ENCODE data around the gene ASIC4.

The ASIC4 gene

DNA sequence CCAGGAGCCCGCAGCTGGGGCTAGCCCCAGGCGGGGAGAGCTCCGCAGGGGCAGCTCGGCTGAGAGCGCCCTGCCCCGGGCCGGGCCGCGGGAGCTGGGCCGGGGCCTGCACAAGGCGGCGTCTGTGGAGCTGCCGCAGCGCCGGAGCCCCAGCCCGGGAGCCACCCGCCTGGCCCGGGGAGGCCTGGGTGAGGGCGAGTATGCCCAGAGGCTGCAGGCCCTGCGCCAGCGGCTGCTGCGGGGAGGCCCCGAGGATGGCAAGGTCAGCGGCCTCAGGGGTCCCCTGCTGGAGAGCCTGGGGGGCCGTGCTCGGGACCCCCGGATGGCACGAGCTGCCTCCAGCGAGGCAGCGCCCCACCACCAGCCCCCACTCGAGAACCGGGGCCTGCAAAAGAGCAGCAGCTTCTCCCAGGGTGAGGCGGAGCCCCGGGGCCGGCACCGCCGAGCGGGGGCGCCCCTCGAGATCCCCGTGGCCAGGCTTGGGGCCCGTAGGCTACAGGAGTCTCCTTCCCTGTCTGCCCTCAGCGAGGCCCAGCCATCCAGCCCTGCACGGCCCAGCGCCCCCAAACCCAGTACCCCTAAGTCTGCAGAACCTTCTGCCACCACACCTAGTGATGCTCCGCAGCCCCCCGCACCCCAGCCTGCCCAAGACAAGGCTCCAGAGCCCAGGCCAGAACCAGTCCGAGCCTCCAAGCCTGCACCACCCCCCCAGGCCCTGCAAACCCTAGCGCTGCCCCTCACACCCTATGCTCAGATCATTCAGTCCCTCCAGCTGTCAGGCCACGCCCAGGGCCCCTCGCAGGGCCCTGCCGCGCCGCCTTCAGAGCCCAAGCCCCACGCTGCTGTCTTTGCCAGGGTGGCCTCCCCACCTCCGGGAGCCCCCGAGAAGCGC lies 30.6 kb upstream of the ASIC4 start:
- H3K9ac ChIP-seq (ENCODE audit: low read length): no peak overlapping the region
- H3K4me3 ChIP-seq (ENCODE audit: low read length): peak overlapping the region; percentile 44
- peaks cover 52% of the 10 kb centered on the region for H3K27me3 ChIP-seq (ENCODE audit: control insufficient read depth, insufficient read depth, low read length)
- H3K4me1 ChIP-seq (ENCODE audit: control insufficient read depth, low read depth, low read length): peaks cover 23% of the 10 kb centered on the region
- H3K36me3 ChIP-seq (ENCODE audit: control insufficient read depth, low read depth, low read length): no peaks in the 10 kb centered on the region
- H3K27ac ChIP-seq (ENCODE audit: low read length): no peak overlapping the region
- no peaks in the 10 kb centered on the region for H3K9me3 ChIP-seq (ENCODE audit: control insufficient read depth, low read depth, low read length)

- Histone ChIP-seq H3K36me3 (ENCODE audit: control insufficient read depth, low read depth, low read length) (no peaks in the 10 kb centered on the region), H3K27me3 (ENCODE audit: control insufficient read depth, insufficient read depth, low read length) (peaks cover 52% of the 10 kb centered on the region), H3K27ac (ENCODE audit: low read length) (no peak overlapping the region), H3K9me3 (ENCODE audit: control insufficient read depth, low read depth, low read length) (no peaks in the 10 kb centered on the region), H3K4me3 (ENCODE audit: low read length) (peak overlapping the region; percentile 44), H3K4me1 (ENCODE audit: control insufficient read depth, low read depth, low read length) (peaks cover 23% of the 10 kb centered on the region), H3K9ac (ENCODE audit: low read length) (no peak overlapping the region)
Observed at GRCh38 chr2:219484343-219485200, 29.7 kb upstream of the ASIC4 start.

DNA sequence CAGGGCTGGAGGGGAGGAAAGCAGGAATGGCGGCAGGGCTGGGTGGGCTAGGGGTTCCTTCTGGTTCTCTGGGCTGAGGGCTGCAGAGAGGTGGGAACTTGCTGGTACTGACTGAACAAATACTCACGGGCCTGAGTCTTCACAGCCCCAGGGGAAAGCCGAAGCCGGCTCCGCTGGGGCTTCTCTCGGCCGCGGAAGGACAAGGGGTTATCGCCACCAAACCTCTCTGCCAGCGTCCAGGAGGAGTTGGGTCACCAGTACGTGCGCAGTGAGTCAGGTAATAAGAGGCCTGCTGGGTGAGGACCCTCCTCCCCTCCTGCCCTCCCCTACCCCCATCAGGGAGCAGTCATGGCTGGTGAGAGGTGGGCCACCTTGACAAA lies 29.1 kb upstream of the ASIC4 start:
- peaks cover 52% of the 10 kb centered on the region for H3K27me3 ChIP-seq (ENCODE audit: control insufficient read depth, insufficient read depth, low read length)
- no peaks in the 10 kb centered on the region for H3K36me3 ChIP-seq (ENCODE audit: control insufficient read depth, low read depth, low read length)
- peak overlapping the region; percentile 44 for H3K4me3 ChIP-seq (ENCODE audit: low read length)
- H3K27ac ChIP-seq (ENCODE audit: low read length): no peak overlapping the region
- H3K9ac ChIP-seq (ENCODE audit: low read length): no peak overlapping the region
- H3K4me1 ChIP-seq (ENCODE audit: control insufficient read depth, low read depth, low read length): peaks cover 23% of the 10 kb centered on the region
- no peaks in the 10 kb centered on the region for H3K9me3 ChIP-seq (ENCODE audit: control insufficient read depth, low read depth, low read length)

- H3K4me3 ChIP-seq (ENCODE audit: low read length): peak overlapping the region; percentile 18
- H3K9me3 ChIP-seq (ENCODE audit: control insufficient read depth, low read depth, low read length): no peaks in the 10 kb centered on the region
- no peak overlapping the region for H3K27ac ChIP-seq (ENCODE audit: low read length)
- peaks cover 52% of the 10 kb centered on the region for H3K27me3 ChIP-seq (ENCODE audit: control insufficient read depth, insufficient read depth, low read length)
- H3K4me1 ChIP-seq (ENCODE audit: control insufficient read depth, low read depth, low read length): peaks cover 23% of the 10 kb centered on the region
- no peaks in the 10 kb centered on the region for H3K36me3 ChIP-seq (ENCODE audit: control insufficient read depth, low read depth, low read length)
- H3K9ac ChIP-seq (ENCODE audit: low read length): peak overlapping the region; percentile 9
Observed at GRCh38 chr2:219486380-219486959, 27.8 kb upstream of the ASIC4 start.

DNA sequence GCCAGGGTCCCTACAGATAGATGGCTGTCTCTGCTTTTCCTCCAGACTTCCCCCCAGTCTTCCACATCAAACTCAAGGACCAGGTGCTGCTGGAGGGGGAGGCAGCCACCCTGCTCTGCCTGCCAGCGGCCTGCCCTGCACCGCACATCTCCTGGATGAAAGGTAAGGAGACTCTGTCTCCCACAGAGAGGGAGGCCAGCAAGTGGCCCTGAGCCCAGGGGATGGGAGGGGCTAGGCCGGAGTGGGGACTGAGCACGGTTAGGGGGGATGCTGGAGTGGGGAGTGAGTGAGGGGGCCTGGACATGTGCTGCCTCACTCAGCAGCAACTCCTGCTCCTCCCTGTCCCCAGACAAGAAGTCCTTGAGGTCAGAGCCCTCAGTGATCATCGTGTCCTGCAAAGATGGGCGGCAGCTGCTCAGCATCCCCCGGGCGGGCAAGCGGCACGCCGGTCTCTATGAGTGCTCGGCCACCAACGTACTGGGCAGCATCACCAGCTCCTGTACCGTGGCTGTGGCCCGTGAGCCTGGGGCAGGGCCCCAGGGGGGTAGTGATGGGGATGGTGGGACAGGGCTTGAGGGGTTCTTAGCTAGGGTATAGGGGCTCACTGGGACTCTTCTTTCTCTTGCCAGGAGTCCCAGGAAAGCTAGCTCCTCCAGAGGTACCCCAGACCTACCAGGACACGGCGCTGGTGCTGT lies 26.0 kb upstream of the ASIC4 start:
- Histone ChIP-seq H3K4me3 (ENCODE audit: low read length) (no peak overlapping the region), H3K27ac (ENCODE audit: low read length) (no peak overlapping the region), H3K9me3 (ENCODE audit: control insufficient read depth, low read depth, low read length) (no peaks in the 10 kb centered on the region), H3K9ac (ENCODE audit: low read length) (no peak overlapping the region), H3K36me3 (ENCODE audit: control insufficient read depth, low read depth, low read length) (no peaks in the 10 kb centered on the region), H3K27me3 (ENCODE audit: control insufficient read depth, insufficient read depth, low read length) (peaks cover 46% of the 10 kb centered on the region), H3K4me1 (ENCODE audit: control insufficient read depth, low read depth, low read length) (peaks cover 23% of the 10 kb centered on the region)

- Histone ChIP-seq H3K9me3 (ENCODE audit: control insufficient read depth, low read depth, low read length) (no peaks in the 10 kb centered on the region), H3K9ac (ENCODE audit: low read length) (no peak overlapping the region), H3K4me1 (ENCODE audit: control insufficient read depth, low read depth, low read length) (peaks cover 23% of the 10 kb centered on the region), H3K36me3 (ENCODE audit: control insufficient read depth, low read depth, low read length) (no peaks in the 10 kb centered on the region), H3K27me3 (ENCODE audit: control insufficient read depth, insufficient read depth, low read length) (peaks cover 41% of the 10 kb centered on the region), H3K27ac (ENCODE audit: low read length) (no peak overlapping the region), H3K4me3 (ENCODE audit: low read length) (no peak overlapping the region)
Observed at GRCh38 chr2:219488844-219489194, 25.5 kb upstream of the ASIC4 start.

- Histone ChIP-seq H3K9me3 (ENCODE audit: control insufficient read depth, low read depth, low read length) (no peaks in the 10 kb centered on the region), H3K4me3 (ENCODE audit: low read length) (no peak overlapping the region), H3K36me3 (ENCODE audit: control insufficient read depth, low read depth, low read length) (no peaks in the 10 kb centered on the region), H3K9ac (ENCODE audit: low read length) (no peak overlapping the region), H3K4me1 (ENCODE audit: control insufficient read depth, low read depth, low read length) (peaks cover 23% of the 10 kb centered on the region), H3K27me3 (ENCODE audit: control insufficient read depth, insufficient read depth, low read length) (peaks cover 36% of the 10 kb centered on the region), H3K27ac (ENCODE audit: low read length) (no peak overlapping the region)
Observed at GRCh38 chr2:219489315-219489714, 25.0 kb upstream of the ASIC4 start.

GRCh38 chr2:219490186-219490585 lies 24.1 kb upstream of the ASIC4 start:
- H3K9ac ChIP-seq (ENCODE audit: low read length): no peak overlapping the region
- peaks cover 21% of the 10 kb centered on the region for H3K4me1 ChIP-seq (ENCODE audit: control insufficient read depth, low read depth, low read length)
- H3K9me3 ChIP-seq (ENCODE audit: control insufficient read depth, low read depth, low read length): no peaks in the 10 kb centered on the region
- H3K4me3 ChIP-seq (ENCODE audit: low read length): no peak overlapping the region
- peaks cover 27% of the 10 kb centered on the region for H3K27me3 ChIP-seq (ENCODE audit: control insufficient read depth, insufficient read depth, low read length)
- no peak overlapping the region for H3K27ac ChIP-seq (ENCODE audit: low read length)
- H3K36me3 ChIP-seq (ENCODE audit: control insufficient read depth, low read depth, low read length): no peaks in the 10 kb centered on the region

DNA sequence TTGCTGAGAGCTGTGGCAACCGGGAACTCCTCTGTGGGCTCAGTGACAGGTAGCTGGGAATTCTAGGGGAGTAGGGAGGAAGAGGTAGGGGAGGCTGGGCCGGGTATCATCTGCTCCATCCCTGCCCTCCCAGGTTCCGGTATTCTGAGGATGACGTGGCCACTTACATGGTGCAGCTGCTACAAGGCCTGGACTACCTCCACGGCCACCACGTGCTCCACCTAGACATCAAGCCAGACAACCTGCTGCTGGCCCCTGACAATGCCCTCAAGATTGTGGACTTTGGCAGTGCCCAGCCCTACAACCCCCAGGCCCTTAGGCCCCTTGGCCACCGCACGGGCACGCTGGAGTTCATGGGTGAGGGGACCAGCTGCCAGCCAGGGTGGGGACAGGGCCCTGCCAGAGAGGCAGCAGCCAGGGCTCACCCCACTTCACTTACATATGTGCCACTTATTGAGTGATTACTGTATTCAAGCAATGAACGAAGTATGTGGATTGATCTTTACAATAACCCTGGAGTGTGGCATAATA lies 23.6 kb upstream of the ASIC4 start:
- Histone ChIP-seq H3K9me3 (ENCODE audit: control insufficient read depth, low read depth, low read length) (no peaks in the 10 kb centered on the region), H3K27ac (ENCODE audit: low read length) (no peak overlapping the region), H3K27me3 (ENCODE audit: control insufficient read depth, insufficient read depth, low read length) (peaks cover 23% of the 10 kb centered on the region), H3K36me3 (ENCODE audit: control insufficient read depth, low read depth, low read length) (no peaks in the 10 kb centered on the region), H3K4me3 (ENCODE audit: low read length) (no peak overlapping the region), H3K4me1 (ENCODE audit: control insufficient read depth, low read depth, low read length) (peaks cover 19% of the 10 kb centered on the region), H3K9ac (ENCODE audit: low read length) (no peak overlapping the region)

DNA sequence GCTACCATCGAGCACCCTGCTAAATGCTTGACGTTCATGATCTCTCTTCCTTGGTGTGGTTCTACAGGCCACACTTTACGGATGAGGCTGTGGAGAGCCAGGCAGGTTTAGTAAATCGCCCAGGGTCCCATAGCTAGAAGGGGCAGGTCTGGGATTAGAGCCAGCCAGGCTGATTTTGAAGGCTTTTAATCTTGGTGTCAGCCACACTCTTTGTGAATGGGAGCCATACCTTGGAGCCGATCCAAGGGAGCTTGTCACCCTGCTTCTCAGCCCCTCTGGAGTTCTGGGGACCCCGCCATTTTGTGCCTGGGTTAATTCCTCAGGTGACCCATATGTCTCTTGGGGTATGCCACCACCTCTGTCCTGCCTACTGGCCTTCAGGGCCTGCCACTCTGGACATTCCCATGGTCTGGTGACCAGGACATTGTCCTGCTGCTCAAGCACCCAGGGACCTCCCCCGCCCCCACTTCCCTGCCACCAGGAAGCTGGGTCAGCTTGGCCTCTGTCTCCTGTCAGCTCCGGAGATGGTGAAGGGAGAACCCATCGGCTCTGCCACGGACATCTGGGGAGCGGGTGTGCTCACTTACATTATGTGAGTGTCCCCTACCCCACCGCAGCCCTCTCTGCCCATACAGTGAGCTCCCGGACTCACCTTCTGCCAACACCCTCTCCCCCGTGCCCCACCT lies 22.9 kb upstream of the ASIC4 start:
- H3K4me1 ChIP-seq (ENCODE audit: control insufficient read depth, low read depth, low read length): peaks cover 12% of the 10 kb centered on the region
- H3K9me3 ChIP-seq (ENCODE audit: control insufficient read depth, low read depth, low read length): no peaks in the 10 kb centered on the region
- H3K27me3 ChIP-seq (ENCODE audit: control insufficient read depth, insufficient read depth, low read length): peaks cover 23% of the 10 kb centered on the region
- no peak overlapping the region for H3K27ac ChIP-seq (ENCODE audit: low read length)
- no peak overlapping the region for H3K4me3 ChIP-seq (ENCODE audit: low read length)
- H3K36me3 ChIP-seq (ENCODE audit: control insufficient read depth, low read depth, low read length): no peaks in the 10 kb centered on the region
- H3K9ac ChIP-seq (ENCODE audit: low read length): no peak overlapping the region

Data from iPS-18a (cell line).